ENCODE measurements around the gene VCL. TPM values are rescaled to one million over a fixed set of nuclear protein-coding genes. Genes with fewer than 3 reads are reported as not detected.

The VCL gene
- total and polyA plus RNA-seq, 2 of the 8 experiments (the other 6 are each of a cell fraction or from before 2014, with no cell fraction given), result 119 to 377 TPM

- H2BK15ac ChIP-seq (ENCODE audit: low read length), result no peak overlapping the region
- H3K4me2 ChIP-seq (ENCODE audit: insufficient read depth in 1 of 2, low read depth in 2 of 2, low read length in 2 of 2), result no peak overlapping the region
- H3K9ac ChIP-seq (replicated peaks in 1 of 4; ENCODE audit: extremely low read depth in 1 of 4, low read depth in 3 of 4, low read length in 3 of 4), result no peak overlapping the region
- H3K4me1 ChIP-seq (replicated peaks in 1 of 4; ENCODE audit: control insufficient read depth in 3 of 4, insufficient read depth in 4 of 4, low read length in 3 of 4), result no peaks in the 10 kb centered on the region
- H2BK20ac ChIP-seq (ENCODE audit: low read length), result no peak overlapping the region
- H2BK120ac ChIP-seq (replicated peaks; ENCODE audit: low read depth, low read length), result no peak overlapping the region
- no peaks in the 10 kb centered on the region for H3K79me1 ChIP-seq (ENCODE audit: low read depth, low read length)
- H2BK5ac ChIP-seq (ENCODE audit: low read depth, low read length), result no peak overlapping the region
- H3K9me3 ChIP-seq (ENCODE audit: insufficient read depth in 2 of 2, low read depth in 1 of 2, low read length in 1 of 2), result no peaks in the 10 kb centered on the region
- 80% methylated on average over 11 of the region's 11 CpGs; no CpG with 5 or more reads in 1 of the 2 experiments for WGBS, 2 experiments (ENCODE audit: extremely low coverage in 1 of 2, insufficient coverage in 1 of 2, insufficient read length in 1 of 2, insufficient replicate concordance in 2 of 2, low coverage in 1 of 2, low lambda C conversion rate in 2 of 2, missing lambda C conversion rate in 1 of 2)
- no peak overlapping the region for H3K56ac ChIP-seq (replicated peaks; ENCODE audit: insufficient read length, low read depth, low read length)
- H4K20me1 ChIP-seq (replicated peaks in 1 of 2; ENCODE audit: control insufficient read depth in 1 of 2, insufficient read depth in 2 of 2, low read length in 2 of 2), result peaks cover 0 to 3% of the 10 kb centered on the region in 2 experiments
- H2AK5ac ChIP-seq (ENCODE audit: low read depth, low read length), result no peak overlapping the region
- DNase-seq (ENCODE audit: low read depth in 1 of 2, low spot score in 2 of 2) (no peak), FAIRE-seq (no peak)
- no peak overlapping the region for H3K18ac ChIP-seq (ENCODE audit: extremely low read depth, low read length)
- no peaks in the 10 kb centered on the region for H3K27me3 ChIP-seq (replicated peaks in 1 of 4; ENCODE audit: control insufficient read depth in 3 of 4, extremely low read depth in 1 of 4, insufficient read depth in 3 of 4, low read length in 3 of 4)
- no peak overlapping the region for H4K5ac ChIP-seq (ENCODE audit: insufficient read length, low read depth, low read length)
- H4K8ac ChIP-seq (ENCODE audit: extremely low read depth, insufficient read depth, low read length), result no peak overlapping the region
- no peak for TF ChIP-seq NRF1 (IDR thresholded peaks at IDR 0.05; ENCODE audit: low read depth, low read length)
- TF ChIP-seq RAD21 (IDR thresholded peaks at IDR 0.05 in 1 of 2, conservative IDR thresholded peaks at IDR 0.05 in 1 of 2; ENCODE audit: low read depth in 2 of 2, low read length in 2 of 2), result peak; percentile 41 to 56
- peak in 2 of 3 experiments; percentile 34 to 57; a peak in 2 of 4 replicates for TF ChIP-seq CTCF (IDR thresholded peaks at IDR 0.05; ENCODE audit: control extremely low read depth in 1 of 3, insufficient read depth in 1 of 3, low read depth in 1 of 3, low read length in 3 of 3)
- no peak overlapping the region for H4K91ac ChIP-seq (replicated peaks; ENCODE audit: insufficient read length, low read length)
- peaks cover 49 to 93% (median 72%) of the 10 kb centered on the region in 4 experiments for H3K36me3 ChIP-seq (ENCODE audit: control insufficient read depth in 2 of 4, insufficient read depth in 4 of 4, low read length in 3 of 4)
- no peaks in the 10 kb centered on the region for H3K79me2 ChIP-seq (ENCODE audit: control insufficient read depth in 1 of 2, insufficient read depth in 2 of 2, low read length in 2 of 2)
- no peak overlapping the region for H3K14ac ChIP-seq (ENCODE audit: insufficient read length)
- no peak overlapping the region for H2AFZ ChIP-seq (ENCODE audit: low read length)
- no peak overlapping the region for H3K4me3 ChIP-seq (ENCODE audit: extremely low read depth in 1 of 4, insufficient read depth in 2 of 4, low read depth in 3 of 4, low read length in 4 of 4)
- no peak overlapping the region for H2BK12ac ChIP-seq (ENCODE audit: low read depth, low read length)
- CTCF ChIA-PET (ENCODE audit: partially characterized antibody), result interaction anchor here (0.6 to 3.7 kb wide), 23 partner anchors 9 to 285 kb away, joined by 3 to 15 read pairs (median 3); no protein-coding TSS in a partner anchor
- H3K23ac ChIP-seq (ENCODE audit: insufficient read length), result no peak overlapping the region
- no peak overlapping the region for H3K27ac ChIP-seq (ENCODE audit: low read depth, low read length)
- H3K23me2 ChIP-seq (ENCODE audit: low read depth, low read length), result no peaks in the 10 kb centered on the region
- no peak overlapping the region for H3K4ac ChIP-seq (replicated peaks; ENCODE audit: insufficient read length, low read depth, low read length)
- POLR2A ChIA-PET (ENCODE audit: partially characterized antibody), result interaction anchor here (0.8 to 1.4 kb wide), 5 partner anchors 10 to 25 kb away, joined by 3 to 4 read pairs (median 3); no protein-coding TSS in a partner anchor
Observed at GRCh38 chr10:74103560-74104258, 105.8 kb downstream of the VCL start.

Data from H1 (cell line).